HepG2 (cell line): ENCODE measurements around the gene TMEM229B. TPM values are rescaled to one million over a fixed set of nuclear protein-coding genes. Genes with fewer than 3 reads are reported as not detected.

Experiments used
- ATAC-seq: fragments of 200-7000 bp; cut with Tn5 transposase; 3 replicates; pipeline ENCODE4 v1.9.1; 2020; ENCODE audit warnings: mild to moderate bottlenecking, moderate library complexity
- BruUV-seq: library from RNA; stranded (reverse); fragments of 400-500 nt; replicated peaks from 2 replicates; lab custom pipeline; 2021; lab: Mats Ljungman, UMichigan
- CTCF ChIA-PET: fragments of 300-600 bp; formaldehyde crosslinking; extraction: SDS; loops from one replicate; lab custom pipeline; 2021; ENCODE audit warnings: low total read pairs, inconsistent platforms, low intra/inter-chr PET ratio; lab: Yijun Ruan, JAX
- POLR2A ChIA-PET: fragments of 350-600 bp; sonication (Branson Sonifier 250); formaldehyde crosslinking; loops from one replicate; lab custom pipeline; 2020; ENCODE audit warnings: antibody characterized with exemption, inconsistent platforms; lab: Yijun Ruan, JAX
- DNase-seq: peaks from one replicate; pipeline ENCODE4 v3.0.0-alpha.2; 2015; ENCODE audit warnings: low spot score
- FAIRE-seq: peaks from 3 replicates; lab custom pipeline; 2011; peaks lifted over from hg19 to GRCh38; lab: Jason Lieb, UNC
- H2AFZ ChIP-seq: one replicate; pipeline ENCODE4 v1.6.1; 2011; ENCODE audit warnings: low read length, inconsistent platforms
- H3K27ac ChIP-seq: fragments of 300-600 bp; 3 replicates; pipeline ENCODE4 v1.8.0; 2011; ENCODE audit warnings: mixed run types, mild to moderate bottlenecking, mixed read lengths, low read length, inconsistent platforms; ENCODE audit not compliant: insufficient read depth; ENCODE audit errors: extremely low read length
- H3K27me3 ChIP-seq, 2 experiments: fragments of 200-600 bp in 1 of 2; 2 replicates in 1 of 2; 3 replicates in 1 of 2; pipeline versions ENCODE4 v1.6.0 to v1.8.0; 2011; ENCODE audit warnings: low read length in 2 of 2, mild to moderate bottlenecking in 2 of 2, moderate library complexity in 2 of 2, inconsistent platforms in 1 of 2; ENCODE audit not compliant: insufficient read depth in 2 of 2, control insufficient read depth in 1 of 2
- H3K36me3 ChIP-seq, 2 experiments: fragments of 200-600 bp in 1 of 2; replicated peaks in 1 of 2; 2 replicates in 1 of 2; 3 replicates in 1 of 2; pipeline versions ENCODE4 v1.5.1 to v1.8.0; 2011; ENCODE audit warnings: low read length in 2 of 2, inconsistent platforms in 1 of 2; ENCODE audit not compliant: insufficient read depth in 2 of 2, control insufficient read depth in 1 of 2
- H3K4me1 ChIP-seq: 2 replicates; pipeline ENCODE4 v1.5.1; 2012; ENCODE audit warnings: low read length, inconsistent platforms; ENCODE audit not compliant: insufficient read depth
- H3K4me2 ChIP-seq: 2 replicates; pipeline ENCODE4 v1.6.0; 2011; ENCODE audit warnings: low read depth, low read length, inconsistent platforms
- H3K4me3 ChIP-seq, 3 experiments: fragments of 200-600 bp in 1 of 3; sonication (generic), shearing (Covaris generic) in 1 of 3; replicated peaks in 1 of 3; 2 replicates each; pipeline ENCODE4 v1.5.1; 2011 to 2016; ENCODE audit warnings: low read length in 3 of 3, inconsistent platforms in 2 of 3, low read depth in 2 of 3, mild to moderate bottlenecking in 2 of 3, control low read depth in 1 of 3, mixed read lengths in 1 of 3; ENCODE audit not compliant: insufficient read depth in 1 of 3
- H3K79me2 ChIP-seq: one replicate; pipeline ENCODE4 v1.6.1; 2011; ENCODE audit warnings: low read length, inconsistent platforms; ENCODE audit not compliant: insufficient read depth
- H3K9ac ChIP-seq: 2 replicates; pipeline ENCODE4 v1.6.0; 2011; ENCODE audit warnings: mild to moderate bottlenecking, low read depth, low read length, inconsistent platforms; ENCODE audit not compliant: insufficient read depth
- H3K9me3 ChIP-seq: 2 replicates; pipeline ENCODE4 v1.5.1; 2012; ENCODE audit warnings: mild to moderate bottlenecking, low read length
- H4K20me1 ChIP-seq: 2 replicates; pipeline ENCODE4 v1.6.0; 2011; ENCODE audit warnings: inconsistent platforms, mild to moderate bottlenecking, low read length, moderate library complexity; ENCODE audit not compliant: insufficient read depth
- ATF7 ChIP-seq, 2 experiments: fragments of 450-650 bp in 1 of 2; sonication (generic) in 1 of 2; formaldehyde crosslinking in 1 of 2; IDR thresholded peaks; 2 replicates each; pipeline versions ENCODE4 v1.4.0 to v1.6.1; 2016 to 2020; ENCODE audit warnings: antibody characterized with exemption in 1 of 2, mild to moderate bottlenecking in 1 of 2, missing genetic modification reagents in 1 of 2
- FOSL1 ChIP-seq: sonication (generic); formaldehyde crosslinking; IDR thresholded peaks from 2 replicates; pipeline ENCODE4 v1.9.0; 2021; ENCODE audit warnings: missing genetic modification reagents, borderline replicate concordance
- GFI1 ChIP-seq: sonication (generic); formaldehyde crosslinking; IDR thresholded peaks from 2 replicates; pipeline ENCODE4 v1.5.0; 2020; ENCODE audit warnings: missing genetic modification reagents, mild to moderate bottlenecking, borderline replicate concordance
- IKZF1 ChIP-seq: fragments of 450-650 bp; IDR thresholded peaks from 2 replicates; pipeline ENCODE4 v1.7.1; 2016
- KDM3A ChIP-seq: IDR thresholded peaks from 2 replicates; pipeline ENCODE4 v1.6.1; 2018; ENCODE audit warnings: low read depth, missing compliant biosample characterization
- MAZ ChIP-seq, 2 experiments: sonication (generic) in 1 of 2; formaldehyde crosslinking in 1 of 2; IDR thresholded peaks; 2 replicates each; pipeline versions ENCODE4 v1.5.0 to v1.6.1; 2012 to 2020; ENCODE audit warnings: low read depth in 2 of 2, mild to moderate bottlenecking in 2 of 2, borderline replicate concordance in 1 of 2, improper control_type of control experiment in 1 of 2, low read length in 1 of 2, missing genetic modification reagents in 1 of 2, moderate library complexity in 1 of 2
- MXI1 ChIP-seq: IDR thresholded peaks from 3 replicates; pipeline ENCODE4 v1.6.1; 2012; ENCODE audit warnings: low read depth, low read length, inconsistent platforms, borderline replicate concordance
- POLR2AphosphoS5 ChIP-seq: IDR thresholded peaks from 2 replicates; pipeline ENCODE4 v1.6.1; 2012; ENCODE audit warnings: low read depth, low read length
- SSRP1 ChIP-seq: IDR thresholded peaks from 2 replicates; pipeline ENCODE4 v1.6.1; 2016; ENCODE audit warnings: control low read depth
- ZFP36L2 ChIP-seq: sonication (generic); formaldehyde crosslinking; IDR thresholded peaks from 2 replicates; pipeline ENCODE4 v1.4.0; 2020; ENCODE audit warnings: missing genetic modification reagents
- ZNF20 ChIP-seq: sonication (generic); formaldehyde crosslinking; IDR thresholded peaks from 2 replicates; pipeline ENCODE4 v1.4.0; 2020; ENCODE audit warnings: mild to moderate bottlenecking, moderate library complexity, missing genetic modification reagents
- ZNF33A ChIP-seq: sonication (generic); formaldehyde crosslinking; IDR thresholded peaks from 2 replicates; pipeline ENCODE4 v1.5.1; 2020; ENCODE audit warnings: missing genetic modification reagents, mild to moderate bottlenecking, moderate library complexity, borderline replicate concordance
- ZNF546 ChIP-seq: sonication (generic); formaldehyde crosslinking; conservative IDR thresholded peaks from 2 replicates; pipeline ENCODE4 v1.8.1; 2023; ENCODE audit warnings: mild to moderate bottlenecking, missing genetic modification reagents
- ZNF607 ChIP-seq: sonication (generic); formaldehyde crosslinking; IDR thresholded peaks from 2 replicates; pipeline ENCODE4 v1.5.1; 2020; ENCODE audit warnings: missing genetic modification reagents, mild to moderate bottlenecking, borderline replicate concordance
- ZNF766 ChIP-seq: sonication (generic); formaldehyde crosslinking; IDR thresholded peaks from 2 replicates; pipeline ENCODE4 v1.5.0; 2020; ENCODE audit warnings: missing genetic modification reagents, borderline replicate concordance
- ZNF777 ChIP-seq: sonication (generic); formaldehyde crosslinking; IDR thresholded peaks from 2 replicates; pipeline ENCODE4 v1.4.0; 2020; ENCODE audit warnings: missing genetic modification reagents
- ZNF883 ChIP-seq: sonication (generic); formaldehyde crosslinking; IDR thresholded peaks from 2 replicates; pipeline ENCODE4 v1.5.1; 2020; ENCODE audit warnings: mild to moderate bottlenecking, missing genetic modification reagents; ENCODE audit errors: not compliant biosample characterization
- WGBS: methylation state at CpG from one replicate; pipeline ENCODE4 v1.1.6; 2017; ENCODE audit warnings: low lambda C conversion rate; 5-methylcytosine and 5-hydroxymethylcytosine counted together
- in situ Hi-C: cut with HindIII; loops from 2 replicates; pipeline ENCODE4 v1.10.0; 2017; ENCODE audit warnings: low pct_unique_long_range_greater_than_20kb; ENCODE audit not compliant: extremely low pct_ligation_motif_present
- intact Hi-C: fragments of 100-400 bp; cut with micrococcal nuclease; formaldehyde crosslinking; loops from one replicate; pipeline ENCODE4 v1.10.0; 2022; ENCODE audit not compliant: unreplicated experiment
- polyA plus RNA-seq, 8 experiments: library from polyadenylated mRNA; depleted of rRNA in 3 of 8; stranded (reverse) in 7 of 8; unstranded in 1 of 8; fragments of >200 nt; fragmentation: Illumina TruSeq in 4 of 8; extraction: Trizol in 4 of 8; gene quantifications; 2 replicates each; pipeline versions ENCODE4 v1.2.1 to v1.2.3, GENCODE V29; 2011 to 2016; ENCODE audit warnings: low read depth in 4 of 8, missing spikeins in 1 of 8, mixed read lengths in 1 of 8; ENCODE audit not compliant: insufficient read depth in 1 of 8
- total RNA-seq, 5 experiments: library from RNA; depleted of rRNA; stranded (reverse); fragments of >200 nt; fragmentation: Illumina TruSeq; extraction: Trizol; gene quantifications; 2 replicates each; pipeline ENCODE4 v1.2.3, GENCODE V29; 2016; ENCODE audit warnings: low read depth in 1 of 5
- TF ChIP-seq, protein P1 (sequence below): sonication (generic); formaldehyde crosslinking; IDR thresholded peaks from 2 replicates; pipeline ENCODE4 v1.4.0; 2020; ENCODE audit warnings: missing genetic modification reagents
- TF ChIP-seq, protein P2 (sequence below): sonication (generic); formaldehyde crosslinking; IDR thresholded peaks from 2 replicates; pipeline ENCODE4 v1.8.0; 2022; ENCODE audit warnings: missing genetic modification reagents, low read depth, mild to moderate bottlenecking, borderline replicate concordance
- TF ChIP-seq, protein P3 (sequence below): sonication (generic); formaldehyde crosslinking; IDR thresholded peaks from 2 replicates; pipeline ENCODE4 v1.8.1; 2023; ENCODE audit warnings: missing genetic modification reagents, inconsistent platforms, borderline replicate concordance

Gene TMEM229B
- total and polyA plus RNA-seq, 2 of the 13 experiments (the other 11 are each of a cell fraction or from before 2014, with no cell fraction given): 0.69 to 1.1 TPM

DNA sequence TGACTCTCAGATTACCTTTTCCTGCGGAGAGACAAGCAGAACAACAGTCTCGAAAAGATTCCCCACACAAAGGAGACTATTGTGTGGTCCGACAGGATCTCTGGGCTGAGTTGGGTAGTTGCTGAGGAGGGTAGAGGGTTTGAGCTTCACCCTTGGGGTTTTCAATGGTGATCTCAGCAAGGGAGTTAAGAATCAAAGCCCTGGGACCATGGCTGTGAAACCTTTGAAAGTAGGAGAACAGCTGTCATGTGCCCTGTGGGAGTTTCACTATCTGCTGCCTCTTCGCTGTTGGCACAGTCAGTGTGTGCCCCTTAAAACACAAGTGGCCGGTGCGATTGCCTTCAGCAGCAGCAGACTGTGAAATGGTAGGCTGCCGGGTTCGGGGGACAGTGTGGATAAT lies 62.4 kb downstream of the TMEM229B start:
- Histone ChIP-seq H3K79me2 (no peaks in the 10 kb centered on the region), H3K9ac (no peak overlapping the region), H2AFZ (no peak overlapping the region), H3K9me3 (no peaks in the 10 kb centered on the region), H3K4me1 (peaks cover 32% of the 10 kb centered on the region), H3K4me3 (no peak overlapping the region), H3K27me3 (peaks cover 2 to 5% of the 10 kb centered on the region in 2 experiments; a peak in 3 of 5 replicates), H4K20me1 (no peaks in the 10 kb centered on the region), H3K27ac (no peak overlapping the region), H3K36me3 (no peaks in the 10 kb centered on the region), H3K4me2 (no peak overlapping the region)
- FAIRE-seq: no peak
- WGBS: 47% methylated on average over 7 of the region's 8 CpGs
- BruUV-seq: no TSS peak
- CTCF ChIA-PET: interaction anchor here (1.3 to 3.8 kb wide), 2 partner anchors 145 to 241 kb away, joined by 3 to 22 read pairs; no protein-coding TSS in a partner anchor
- no peak for ATAC-seq
- in situ Hi-C loops (no loop called here), intact Hi-C loops (loop anchor here (5.0 to 10.0 kb wide), 3 partner anchors 101 to 279 kb away; partner anchors contain the start of gene RDH12)
- POLR2A ChIA-PET: no interaction called here
- DNase-seq: no peak
- TF ChIP-seq KDM3A (CRISPR knock-in tag) (no peak), IKZF1 (no peak), SSRP1 (CRISPR knock-in tag) (no peak), MAZ (IDR thresholded peaks at IDR 0.05; ENCODE audit: borderline replicate concordance, low read depth, low read length) (no peak), MAZ (CRISPR knock-in tag; IDR thresholded peaks at IDR 0.05; ENCODE audit: low read depth) (no peak), ZNF777 (CRISPR knock-in tag) (no peak), POLR2AphosphoS5 (no peak), ATF7 (IDR thresholded peaks at IDR 0.05) (no peak), ATF7 (CRISPR knock-in tag; IDR thresholded peaks at IDR 0.05) (no peak), ZNF20 (CRISPR knock-in tag) (no peak), ZNF607 (no peak), ZFP36L2 (no peak), ZNF33A (CRISPR knock-in tag) (no peak), MXI1 (no peak), FOSL1 (no peak), ZNF766 (CRISPR knock-in tag) (no peak), ZNF546 (CRISPR knock-in tag) (no peak), ZNF883 (CRISPR knock-in tag) (no peak), GFI1 (CRISPR knock-in tag) (no peak)
- TF ChIP-seq, protein P1, sequence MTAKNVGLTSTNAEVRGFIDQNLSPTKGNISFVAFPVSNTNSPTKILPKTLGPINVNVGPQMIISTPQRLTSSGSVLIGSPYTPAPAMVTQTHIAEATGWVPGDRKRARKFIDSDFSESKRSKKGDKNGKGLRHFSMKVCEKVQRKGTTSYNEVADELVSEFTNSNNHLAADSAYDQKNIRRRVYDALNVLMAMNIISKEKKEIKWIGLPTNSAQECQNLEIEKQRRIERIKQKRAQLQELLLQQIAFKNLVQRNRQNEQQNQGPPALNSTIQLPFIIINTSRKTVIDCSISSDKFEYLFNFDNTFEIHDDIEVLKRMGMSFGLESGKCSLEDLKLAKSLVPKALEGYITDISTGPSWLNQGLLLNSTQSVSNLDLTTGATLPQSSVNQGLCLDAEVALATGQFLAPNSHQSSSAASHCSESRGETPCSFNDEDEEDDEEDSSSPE: no peak
- TF ChIP-seq, protein P2, sequence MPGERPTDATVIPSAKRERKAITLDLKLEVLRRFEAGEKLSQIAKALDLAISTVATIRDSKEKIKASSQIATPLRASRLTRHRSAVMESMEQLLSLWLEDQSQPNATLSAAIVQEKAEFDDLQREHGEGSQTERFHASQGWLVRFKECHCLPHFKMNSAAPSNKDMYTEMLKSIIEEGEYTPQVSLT: no peak
- TF ChIP-seq, protein P3, sequence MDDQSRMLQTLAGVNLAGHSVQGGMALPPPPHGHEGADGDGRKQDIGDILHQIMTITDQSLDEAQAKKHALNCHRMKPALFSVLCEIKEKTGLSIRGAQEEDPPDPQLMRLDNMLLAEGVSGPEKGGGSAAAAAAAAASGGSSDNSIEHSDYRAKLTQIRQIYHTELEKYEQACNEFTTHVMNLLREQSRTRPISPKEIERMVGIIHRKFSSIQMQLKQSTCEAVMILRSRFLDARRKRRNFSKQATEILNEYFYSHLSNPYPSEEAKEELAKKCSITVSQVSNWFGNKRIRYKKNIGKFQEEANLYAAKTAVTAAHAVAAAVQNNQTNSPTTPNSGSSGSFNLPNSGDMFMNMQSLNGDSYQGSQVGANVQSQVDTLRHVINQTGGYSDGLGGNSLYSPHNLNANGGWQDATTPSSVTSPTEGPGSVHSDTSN: no peak
